ENCODE data around the gene PTGFRN.

PTGFRN gene

GRCh38 chr1:116904791-116905320 lies 4.9 kb upstream of the PTGFRN start:
- no peak for DNase-seq (ENCODE audit: extremely low spot score)
- ChIA-PET POLR2A (no interaction called here), CTCF (no interaction called here)
- TF ChIP-seq L3MBTL2 (conservative IDR thresholded peaks at IDR 0.05): no peak
- no peak for TF ChIP-seq HDGF (IDR thresholded peaks at IDR 0.05; ENCODE audit: borderline replicate concordance)
- TF ChIP-seq SP1 (IDR thresholded peaks at IDR 0.05): no peak
- TF ChIP-seq TARDBP (IDR thresholded peaks at IDR 0.05): no peak
- no peak for TF ChIP-seq FOXM1 (IDR thresholded peaks at IDR 0.05; ENCODE audit: borderline replicate concordance)
- TF ChIP-seq ARNT (IDR thresholded peaks at IDR 0.05): no peak
- TF ChIP-seq PKNOX1 (IDR thresholded peaks at IDR 0.05): no peak

DNA sequence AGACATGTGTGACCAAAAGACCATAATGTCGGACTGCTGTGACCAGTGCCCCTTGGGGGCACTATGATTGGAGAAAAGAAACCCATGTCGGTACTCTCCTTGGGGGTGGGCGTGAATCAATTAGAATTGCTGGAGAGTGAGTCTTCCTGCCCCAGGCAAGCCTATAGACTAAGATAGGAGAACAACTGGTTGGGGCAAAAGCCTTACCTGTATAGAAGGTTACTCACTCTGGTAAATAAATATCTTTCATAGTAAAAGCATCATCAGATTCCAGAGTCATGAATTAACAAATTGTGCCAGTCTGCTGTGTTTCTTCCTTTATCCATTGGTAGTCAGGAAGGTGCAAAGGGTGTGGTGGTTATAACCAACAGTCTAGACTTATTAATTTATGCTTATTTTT lies 2.9 kb upstream of the PTGFRN start:
- no peak for DNase-seq (ENCODE audit: extremely low spot score)
- POLR2A ChIA-PET: no interaction called here
- TF ChIP-seq L3MBTL2 (conservative IDR thresholded peaks at IDR 0.05) (no peak), FOXK2 (IDR thresholded peaks at IDR 0.05) (no peak), ARNT (IDR thresholded peaks at IDR 0.05) (no peak), CTBP1 (IDR thresholded peaks at IDR 0.05; ENCODE audit: borderline replicate concordance) (no peak), NFRKB (IDR thresholded peaks at IDR 0.05) (no peak), SUZ12 (IDR thresholded peaks at IDR 0.05) (no peak), BHLHE40 (IDR thresholded peaks at IDR 0.05; ENCODE audit: borderline replicate concordance) (no peak)
- CTCF ChIA-PET: no interaction called here

GRCh38 chr1:116907351-116907750 lies 2.4 kb upstream of the PTGFRN start:
- CTCF ChIA-PET: no interaction called here
- POLR2A ChIA-PET: no interaction called here
- TF ChIP-seq ARNT (IDR thresholded peaks at IDR 0.05) (no peak), NFRKB (IDR thresholded peaks at IDR 0.05) (no peak), ZNF384 (IDR thresholded peaks at IDR 0.05) (no peak), ELF4 (IDR thresholded peaks at IDR 0.05) (no peak), FOXK2 (IDR thresholded peaks at IDR 0.05) (no peak), FOXM1 (IDR thresholded peaks at IDR 0.05; ENCODE audit: borderline replicate concordance) (no peak), FOXA1 (IDR thresholded peaks at IDR 0.05) (no peak), SP1 (IDR thresholded peaks at IDR 0.05) (no peak), TARDBP (IDR thresholded peaks at IDR 0.05) (no peak), BHLHE40 (IDR thresholded peaks at IDR 0.05; ENCODE audit: borderline replicate concordance) (no peak), LEF1 (IDR thresholded peaks at IDR 0.05; ENCODE audit: borderline replicate concordance) (no peak), L3MBTL2 (conservative IDR thresholded peaks at IDR 0.05) (no peak), HDGF (IDR thresholded peaks at IDR 0.05; ENCODE audit: borderline replicate concordance) (no peak), CTBP1 (IDR thresholded peaks at IDR 0.05; ENCODE audit: borderline replicate concordance) (no peak), SUZ12 (IDR thresholded peaks at IDR 0.05) (no peak), PKNOX1 (IDR thresholded peaks at IDR 0.05) (no peak)
- DNase-seq (ENCODE audit: extremely low spot score): no peak

- POLR2A ChIA-PET: interaction anchor here (2.3 kb wide), 1 partner anchor 29 kb away, joined by 7 read pairs; no protein-coding TSS in a partner anchor
Measured at GRCh38 chr1:116908266-116908665, 1.4 kb upstream of the PTGFRN start.

DNA sequence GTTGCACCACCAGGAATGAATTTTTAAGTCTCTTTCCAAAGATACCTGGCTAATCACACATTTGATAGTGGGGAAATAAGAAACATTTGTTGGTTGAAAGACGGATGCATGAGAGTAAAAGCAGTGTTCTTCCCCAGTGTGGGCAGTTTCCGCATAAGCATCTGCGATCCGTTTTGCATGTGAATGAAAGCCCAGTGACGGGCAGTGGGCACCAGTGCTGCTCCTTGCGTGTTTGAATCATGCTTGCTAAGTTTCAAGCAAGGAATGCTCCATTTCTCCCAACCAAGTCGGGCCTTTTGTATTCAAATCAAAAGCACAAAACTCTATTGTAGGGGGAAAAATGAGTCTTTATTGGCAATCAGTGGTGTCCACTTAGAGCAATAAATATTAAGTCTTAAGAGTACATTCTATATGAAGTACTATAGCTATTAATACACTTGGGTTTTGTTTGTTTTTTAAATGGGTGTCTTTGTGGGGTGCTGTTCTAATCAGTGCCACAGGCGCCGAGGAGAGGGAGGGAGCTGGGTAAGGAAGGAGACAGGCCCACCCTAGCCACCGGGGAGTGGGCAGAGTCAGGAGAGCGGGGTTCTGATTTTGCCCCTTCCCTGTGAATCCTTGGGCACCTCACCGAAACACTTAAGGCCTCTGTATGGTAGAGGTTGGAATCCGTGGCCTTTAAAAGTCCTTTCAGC lies 750 bp upstream of the PTGFRN start:
- ChIA-PET POLR2A (interaction anchor here (0.6 to 2.3 kb wide), 4 partner anchors 9 to 151 kb away, joined by 3 to 7 read pairs (median 4); partner anchors contain the start of gene TTF2), CTCF (interaction anchor here (1.6 kb wide), 1 partner anchor 17 kb away, joined by 4 read pairs; no protein-coding TSS in a partner anchor)
- no peak for DNase-seq (ENCODE audit: extremely low spot score)
- no peak for TF ChIP-seq CTBP1 (IDR thresholded peaks at IDR 0.05; ENCODE audit: borderline replicate concordance)
- no peak for TF ChIP-seq HDGF (IDR thresholded peaks at IDR 0.05; ENCODE audit: borderline replicate concordance)
- no peak for TF ChIP-seq FOXK2 (IDR thresholded peaks at IDR 0.05)
- no peak for TF ChIP-seq FOXA1 (IDR thresholded peaks at IDR 0.05)
- TF ChIP-seq L3MBTL2 (conservative IDR thresholded peaks at IDR 0.05): no peak; the same call in 1 of the 2 replicates
- no peak for TF ChIP-seq FOXM1 (IDR thresholded peaks at IDR 0.05; ENCODE audit: borderline replicate concordance)
- TF ChIP-seq BHLHE40 (IDR thresholded peaks at IDR 0.05; ENCODE audit: borderline replicate concordance): no peak
- no peak for TF ChIP-seq SP1 (IDR thresholded peaks at IDR 0.05)
- TF ChIP-seq TARDBP (IDR thresholded peaks at IDR 0.05): no peak
- no peak for TF ChIP-seq ARNT (IDR thresholded peaks at IDR 0.05)
- no peak for TF ChIP-seq PKNOX1 (IDR thresholded peaks at IDR 0.05)
- no peak for TF ChIP-seq ELF4 (IDR thresholded peaks at IDR 0.05)
- TF ChIP-seq NFRKB (IDR thresholded peaks at IDR 0.05): no peak
- no peak for TF ChIP-seq LEF1 (IDR thresholded peaks at IDR 0.05; ENCODE audit: borderline replicate concordance)
- TF ChIP-seq SUZ12 (IDR thresholded peaks at IDR 0.05): no peak
- no peak for TF ChIP-seq ZNF384 (IDR thresholded peaks at IDR 0.05)

More at GRCh38 chr1:116908266-116908665, 1.4 kb upstream of the PTGFRN start:
- DNase-seq (ENCODE audit: extremely low spot score): no peak
- TF ChIP-seq HDGF (IDR thresholded peaks at IDR 0.05; ENCODE audit: borderline replicate concordance) (no peak), ELF4 (IDR thresholded peaks at IDR 0.05) (no peak), BHLHE40 (IDR thresholded peaks at IDR 0.05; ENCODE audit: borderline replicate concordance) (no peak), SP1 (IDR thresholded peaks at IDR 0.05) (no peak)
- CTCF ChIA-PET: no interaction called here

All from HEK293T (cell line).